Measurements from ENCODE around the gene PDCL3.

- TF ChIP-seq EZH2 (IDR thresholded peaks at IDR 0.05; ENCODE audit: low read depth): no peak
- TF ChIP-seq CTCF (conservative IDR thresholded peaks at IDR 0.05): no peak
Observed at GRCh38 chr2:100623033-100623715, 60.4 kb downstream of the PDCL3 start.
